Fibroblast of villous mesenchyme (primary cell): ENCODE measurements around the gene VAV1. TPM values are rescaled to one million over a fixed set of nuclear protein-coding genes. Genes with fewer than 3 reads are reported as not detected.

Experiments used
- DNase-seq: peaks from one replicate; pipeline ENCODE4 v3.0.0-alpha.2; 2010; ENCODE audit warnings: low read depth
- H3K4me3 ChIP-seq: 2 replicates; pipeline ENCODE4 v1.5.1; 2011; ENCODE audit warnings: low read depth, mild to moderate bottlenecking, low read length
- total RNA-seq: library from RNA; depleted of rRNA; stranded (reverse); fragments of >200 nt; gene quantifications from 2 replicates; pipeline ENCODE4 v1.2.3, GENCODE V29; 2012
- TF ChIP-seq, protein P1 (sequence below): IDR thresholded peaks from 2 replicates; pipeline ENCODE4 v1.5.1; 2012; ENCODE audit warnings: low read depth, mild to moderate bottlenecking, low read length; ENCODE audit not compliant: insufficient read depth

The VAV1 gene
- total RNA-seq, 1 donor: not detected

DNA sequence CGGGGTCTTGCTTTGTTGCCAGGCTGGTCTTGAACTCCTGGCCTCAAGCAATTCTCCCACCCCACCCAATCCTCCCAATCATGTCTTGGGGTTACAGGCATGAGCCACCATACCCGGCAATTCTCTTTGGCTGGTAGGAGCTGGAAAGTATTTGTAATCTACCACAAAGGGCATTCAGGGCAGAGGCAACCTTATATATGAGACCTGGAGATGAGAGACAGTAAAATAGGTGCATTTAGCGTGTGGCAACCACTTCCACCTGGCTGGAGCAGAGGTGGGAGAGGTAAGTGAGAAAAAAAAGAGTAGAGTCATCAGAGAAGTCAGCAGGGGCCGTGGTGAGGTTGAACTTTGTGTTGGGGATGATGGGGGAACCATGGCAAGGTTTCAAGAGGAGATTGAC, 36.8 kb downstream of the VAV1 start:
- TF ChIP-seq, protein P1, sequence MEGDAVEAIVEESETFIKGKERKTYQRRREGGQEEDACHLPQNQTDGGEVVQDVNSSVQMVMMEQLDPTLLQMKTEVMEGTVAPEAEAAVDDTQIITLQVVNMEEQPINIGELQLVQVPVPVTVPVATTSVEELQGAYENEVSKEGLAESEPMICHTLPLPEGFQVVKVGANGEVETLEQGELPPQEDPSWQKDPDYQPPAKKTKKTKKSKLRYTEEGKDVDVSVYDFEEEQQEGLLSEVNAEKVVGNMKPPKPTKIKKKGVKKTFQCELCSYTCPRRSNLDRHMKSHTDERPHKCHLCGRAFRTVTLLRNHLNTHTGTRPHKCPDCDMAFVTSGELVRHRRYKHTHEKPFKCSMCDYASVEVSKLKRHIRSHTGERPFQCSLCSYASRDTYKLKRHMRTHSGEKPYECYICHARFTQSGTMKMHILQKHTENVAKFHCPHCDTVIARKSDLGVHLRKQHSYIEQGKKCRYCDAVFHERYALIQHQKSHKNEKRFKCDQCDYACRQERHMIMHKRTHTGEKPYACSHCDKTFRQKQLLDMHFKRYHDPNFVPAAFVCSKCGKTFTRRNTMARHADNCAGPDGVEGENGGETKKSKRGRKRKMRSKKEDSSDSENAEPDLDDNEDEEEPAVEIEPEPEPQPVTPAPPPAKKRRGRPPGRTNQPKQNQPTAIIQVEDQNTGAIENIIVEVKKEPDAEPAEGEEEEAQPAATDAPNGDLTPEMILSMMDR: no peak
- no peak overlapping the region for H3K4me3 ChIP-seq
- no peak for DNase-seq

DNA sequence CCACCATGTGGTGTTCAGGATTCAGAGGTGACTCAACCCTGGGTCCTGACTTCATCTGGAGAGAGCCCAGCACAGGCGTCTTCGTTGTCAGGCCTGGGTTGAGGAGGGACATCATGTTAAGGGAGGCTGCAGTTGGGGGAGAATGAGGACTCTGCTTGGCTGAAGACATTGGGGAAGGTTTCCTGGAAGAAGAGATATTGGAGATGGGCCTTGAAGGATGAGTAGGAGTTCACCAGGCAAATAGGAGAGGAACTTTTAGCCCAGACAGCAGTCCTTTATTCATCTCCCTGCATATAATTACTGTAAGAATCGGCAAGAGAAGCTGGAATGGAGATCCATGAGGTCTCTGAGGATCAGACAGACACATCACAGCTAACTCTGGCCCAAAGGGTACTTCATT, 38.9 kb downstream of the VAV1 start:
- TF ChIP-seq, protein P1: no peak
- no peak for DNase-seq
- no peak overlapping the region for H3K4me3 ChIP-seq

DNA sequence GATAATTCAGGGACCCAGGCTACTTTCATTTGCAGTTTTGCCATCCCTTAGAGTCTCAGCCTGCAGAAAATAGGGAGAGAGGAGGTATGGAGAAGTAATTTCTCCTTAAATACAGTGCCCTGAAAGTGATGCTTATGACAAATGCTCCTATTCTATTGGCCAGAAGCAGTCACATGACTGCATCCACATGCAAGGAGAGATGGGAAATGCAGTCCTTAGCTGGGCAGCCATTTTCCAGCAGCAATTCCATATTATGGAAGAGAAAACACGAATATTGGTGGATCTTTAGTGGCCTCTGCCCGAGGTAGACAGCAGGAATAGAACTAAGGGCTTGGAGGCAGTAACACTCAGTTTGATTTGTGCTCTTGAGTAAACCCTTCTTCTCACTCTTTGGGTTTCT, 39.4 kb downstream of the VAV1 start:
- DNase-seq: peak; percentile 23
- TF ChIP-seq, protein P1: no peak
- no peak overlapping the region for H3K4me3 ChIP-seq

DNA sequence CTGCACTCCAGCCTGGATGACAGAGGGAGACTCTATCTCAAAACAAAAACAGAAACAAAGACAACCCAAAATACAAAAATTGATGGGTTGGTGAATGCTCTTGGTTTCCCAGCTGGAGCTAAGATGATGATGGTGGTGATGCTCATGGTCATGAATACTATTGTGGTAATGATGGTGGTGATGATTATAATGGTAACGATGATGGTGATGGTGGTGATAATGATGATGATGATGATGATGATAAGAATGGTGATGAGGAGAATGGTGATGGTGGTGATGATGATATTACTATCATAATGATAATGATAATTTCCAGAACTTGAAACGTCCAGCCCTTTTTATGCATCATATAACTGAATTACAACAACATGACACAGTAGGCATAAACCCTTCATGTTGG, 40.1 kb downstream of the VAV1 start:
- TF ChIP-seq, protein P1: no peak
- DNase-seq: no peak
- no peak overlapping the region for H3K4me3 ChIP-seq

DNA sequence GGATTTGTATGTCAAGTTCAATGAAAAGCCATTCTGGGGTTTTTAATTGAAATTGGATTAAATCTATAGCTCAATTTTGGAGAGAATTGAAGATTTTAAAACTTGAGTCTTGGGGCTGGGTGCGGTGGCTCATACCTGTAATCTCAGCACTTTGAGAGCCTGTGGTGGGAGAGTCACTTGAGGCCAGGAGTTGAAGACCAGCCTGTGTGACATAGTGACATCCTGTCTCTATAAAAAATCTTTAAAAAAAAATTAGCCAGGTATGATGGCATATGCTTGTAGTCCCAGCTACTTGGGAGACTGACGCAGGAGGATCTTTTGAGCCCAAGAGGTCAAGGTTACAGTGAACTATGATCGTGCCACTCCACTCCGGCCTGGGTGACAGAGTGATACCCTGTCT, 41.2 kb downstream of the VAV1 start:
- DNase-seq: no peak
- TF ChIP-seq, protein P1: no peak
- no peak overlapping the region for H3K4me3 ChIP-seq

DNA sequence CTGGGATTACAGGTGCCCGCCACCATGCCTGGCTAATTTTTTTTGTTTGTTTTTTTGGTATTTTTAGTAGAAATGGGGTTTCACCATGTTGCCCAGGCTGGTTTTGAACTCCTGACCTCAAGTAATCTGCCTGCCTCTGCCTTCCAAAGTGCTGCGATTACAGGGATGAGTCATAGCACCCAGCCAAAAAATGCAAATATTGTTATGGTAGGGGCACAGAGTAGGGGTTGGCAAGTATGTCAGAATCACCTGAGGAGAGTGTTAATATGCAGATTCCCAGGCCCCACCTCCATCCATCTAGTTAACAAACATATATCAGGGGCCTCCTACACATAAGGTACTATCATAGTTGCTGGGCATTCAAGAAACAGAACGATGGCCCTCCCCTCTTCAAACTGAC, 44.7 kb downstream of the VAV1 start:
- DNase-seq: no peak
- H3K4me3 ChIP-seq: no peak overlapping the region
- TF ChIP-seq, protein P1: no peak

DNA sequence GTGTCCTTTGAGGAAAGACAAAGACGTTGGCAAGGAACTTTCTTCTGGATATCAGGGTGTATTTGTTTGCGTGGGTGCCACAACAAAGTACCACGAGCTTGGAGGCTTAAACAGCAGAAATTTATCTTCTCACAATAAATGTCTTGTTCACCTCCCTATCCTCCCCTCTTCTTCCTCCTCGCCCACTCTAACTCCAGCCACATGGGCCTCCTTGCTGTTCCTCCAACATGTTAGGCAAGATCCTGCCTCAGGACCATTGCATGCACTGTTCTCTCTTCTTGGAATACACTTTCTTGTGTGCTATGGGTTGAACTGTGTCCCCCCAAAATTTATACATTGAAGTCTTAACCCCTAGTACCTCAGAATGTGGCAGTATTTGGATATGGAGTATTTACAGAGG, 45.7 kb downstream of the VAV1 start:
- TF ChIP-seq, protein P1: no peak
- no peak for DNase-seq
- H3K4me3 ChIP-seq: no peak overlapping the region
